Neutrophil (primary cell): Measurements from ENCODE around the gene LARGE1.

ENCODE experiments used
- H3K27ac ChIP-seq: fragments of 200-600 bp; sonication (generic); 2 replicates; pipeline ENCODE4 v1.5.1; 2016; ENCODE audit warnings: mild to moderate bottlenecking, moderate library complexity
- H3K27me3 ChIP-seq: fragments of 200-600 bp; sonication (generic); 2 replicates; pipeline ENCODE4 v1.6.0; 2016; ENCODE audit warnings: mild to moderate bottlenecking
- H3K36me3 ChIP-seq: fragments of 200-600 bp; sonication (generic); 2 replicates; pipeline ENCODE4 v1.5.1; 2017
- H3K4me1 ChIP-seq, 2 experiments: fragments of 200-600 bp in 1 of 2; sonication (generic) in 1 of 2; 1 replicate in 1 of 2; 2 replicates in 1 of 2; pipeline versions ENCODE4 v1.5.1 to v1.6.1; 2013 to 2016; ENCODE audit warnings: low read depth in 1 of 2, low read length in 1 of 2, mild to moderate bottlenecking in 1 of 2, moderate library complexity in 1 of 2; ENCODE audit not compliant: control insufficient read depth in 1 of 2, insufficient read depth in 1 of 2
- H3K4me3 ChIP-seq, 2 experiments: fragments of 200-600 bp in 1 of 2; sonication (generic) in 1 of 2; 1 replicate in 1 of 2; 2 replicates in 1 of 2; pipeline ENCODE4 v1.5.1; 2013 to 2016; ENCODE audit warnings: low read depth in 1 of 2, low read length in 1 of 2, mild to moderate bottlenecking in 1 of 2, moderate library complexity in 1 of 2
- H3K9me3 ChIP-seq: fragments of 200-600 bp; sonication (generic); 2 replicates; pipeline ENCODE4 v1.5.1; 2016
- TF ChIP-seq, protein P1 (sequence below): fragments of 200-600 bp; sonication (generic); IDR thresholded peaks from 2 replicates; pipeline ENCODE4 v1.5.1; 2016; ENCODE audit warnings: antibody characterized with exemption

The LARGE1 gene

DNA sequence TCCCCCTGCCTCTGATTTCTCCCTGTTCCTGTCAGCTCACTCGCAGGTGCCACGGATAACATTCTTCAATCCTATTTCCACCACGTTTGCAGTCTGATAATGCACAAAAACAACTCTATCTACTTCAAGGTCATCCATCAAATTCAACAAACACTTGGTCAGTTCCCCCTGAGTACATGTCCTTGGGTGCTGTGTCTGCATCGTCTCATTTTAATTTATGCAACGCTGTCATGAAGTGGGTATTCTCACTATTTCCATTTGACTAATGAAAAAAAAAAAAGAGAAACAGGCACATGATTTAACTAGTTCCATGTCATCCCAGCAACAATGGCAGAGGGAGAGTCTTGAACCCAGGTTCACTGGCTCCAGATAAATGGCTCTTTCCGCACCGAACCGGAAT, 262.6 kb downstream of the LARGE1 start:
- Histone ChIP-seq H3K4me1 (no peaks in the 10 kb centered on the region), H3K9me3 (no peaks in the 10 kb centered on the region), H3K27ac (no peak overlapping the region), H3K4me3 (no peak overlapping the region), H3K27me3 (no peaks in the 10 kb centered on the region), H3K36me3 (no peaks in the 10 kb centered on the region)
- TF ChIP-seq, protein P1, sequence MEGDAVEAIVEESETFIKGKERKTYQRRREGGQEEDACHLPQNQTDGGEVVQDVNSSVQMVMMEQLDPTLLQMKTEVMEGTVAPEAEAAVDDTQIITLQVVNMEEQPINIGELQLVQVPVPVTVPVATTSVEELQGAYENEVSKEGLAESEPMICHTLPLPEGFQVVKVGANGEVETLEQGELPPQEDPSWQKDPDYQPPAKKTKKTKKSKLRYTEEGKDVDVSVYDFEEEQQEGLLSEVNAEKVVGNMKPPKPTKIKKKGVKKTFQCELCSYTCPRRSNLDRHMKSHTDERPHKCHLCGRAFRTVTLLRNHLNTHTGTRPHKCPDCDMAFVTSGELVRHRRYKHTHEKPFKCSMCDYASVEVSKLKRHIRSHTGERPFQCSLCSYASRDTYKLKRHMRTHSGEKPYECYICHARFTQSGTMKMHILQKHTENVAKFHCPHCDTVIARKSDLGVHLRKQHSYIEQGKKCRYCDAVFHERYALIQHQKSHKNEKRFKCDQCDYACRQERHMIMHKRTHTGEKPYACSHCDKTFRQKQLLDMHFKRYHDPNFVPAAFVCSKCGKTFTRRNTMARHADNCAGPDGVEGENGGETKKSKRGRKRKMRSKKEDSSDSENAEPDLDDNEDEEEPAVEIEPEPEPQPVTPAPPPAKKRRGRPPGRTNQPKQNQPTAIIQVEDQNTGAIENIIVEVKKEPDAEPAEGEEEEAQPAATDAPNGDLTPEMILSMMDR = no peak

DNA sequence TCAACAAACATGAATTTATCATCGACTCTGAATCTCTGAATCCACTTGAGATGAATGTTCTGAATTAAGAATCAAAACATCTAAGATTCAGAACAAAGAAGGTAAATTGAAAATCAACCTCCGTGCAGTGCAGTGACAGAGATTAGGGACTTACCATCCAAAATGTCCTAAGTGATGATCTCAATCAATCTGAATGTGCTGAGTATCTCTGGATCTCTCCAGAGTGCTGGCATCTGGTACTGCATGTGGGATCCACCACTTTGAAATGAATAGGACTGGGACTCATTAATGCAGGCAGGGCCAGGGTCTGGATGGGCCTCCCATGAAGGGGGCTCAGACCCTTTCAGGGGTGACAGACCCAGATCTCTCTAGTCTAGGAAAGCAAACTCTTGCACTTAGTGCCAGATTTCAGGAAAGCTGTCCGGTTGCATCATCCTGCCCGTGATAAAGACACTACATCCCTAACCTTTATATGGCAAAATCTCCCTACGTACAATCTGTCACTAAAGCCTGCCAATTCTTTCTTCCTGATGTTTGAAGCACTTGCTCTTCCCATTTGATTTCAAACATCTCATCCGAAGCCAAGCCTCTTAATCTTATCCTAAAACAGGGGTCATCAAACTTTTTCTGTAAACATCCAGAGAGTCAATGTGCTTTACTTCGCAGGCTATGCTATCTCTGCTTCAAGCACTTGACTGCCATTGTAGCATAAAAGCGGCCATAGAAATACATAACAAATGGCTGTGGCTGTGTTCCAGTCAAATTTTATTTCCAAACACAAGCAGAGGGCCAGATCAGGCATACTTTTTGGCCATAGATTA, 263.3 kb downstream of the LARGE1 start:
- TF ChIP-seq, protein P1 = no peak
- H3K4me1 ChIP-seq = no peaks in the 10 kb centered on the region
- no peak overlapping the region for H3K27ac ChIP-seq
- no peak overlapping the region for H3K4me3 ChIP-seq
- no peaks in the 10 kb centered on the region for H3K36me3 ChIP-seq
- no peaks in the 10 kb centered on the region for H3K27me3 ChIP-seq
- H3K9me3 ChIP-seq = no peaks in the 10 kb centered on the region

DNA sequence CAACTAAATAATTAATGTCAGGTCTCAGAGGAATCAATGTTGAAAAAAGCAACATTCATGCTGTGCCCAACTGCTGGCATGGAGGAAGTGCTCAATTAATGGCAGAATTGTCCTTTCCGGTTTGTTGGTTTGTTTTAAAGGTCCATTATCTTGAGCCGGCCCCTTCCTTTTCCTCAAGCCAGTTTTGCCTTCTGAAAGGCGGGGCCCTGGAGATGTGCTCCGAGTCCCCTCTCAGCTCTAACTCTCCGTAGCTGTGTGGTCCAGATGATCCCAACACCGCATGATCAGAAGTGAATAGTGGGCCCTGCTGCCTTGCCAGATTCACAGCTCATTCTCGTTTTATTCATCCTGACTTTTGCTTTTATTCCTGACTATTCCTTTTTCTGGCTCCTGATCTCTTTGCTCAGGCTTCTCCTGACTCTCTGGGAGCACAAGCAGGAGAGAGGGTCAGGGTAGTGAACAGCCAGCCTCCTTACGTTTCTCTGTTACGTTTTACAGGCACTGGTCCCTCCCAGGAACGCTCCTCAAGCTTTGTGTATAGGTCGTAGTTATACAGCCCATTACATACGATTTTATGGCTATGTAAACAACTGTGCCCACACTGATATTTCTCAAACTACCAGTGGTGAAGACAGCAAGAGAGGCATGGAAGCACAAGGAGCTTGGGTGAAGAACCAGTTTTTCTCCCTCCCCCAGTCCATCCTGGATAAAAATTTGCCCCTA, 265.9 kb downstream of the LARGE1 start:
- Histone ChIP-seq H3K27me3 (no peaks in the 10 kb centered on the region), H3K36me3 (no peaks in the 10 kb centered on the region), H3K9me3 (no peaks in the 10 kb centered on the region), H3K4me3 (no peak overlapping the region), H3K27ac (no peak overlapping the region), H3K4me1 (no peaks in the 10 kb centered on the region)
- TF ChIP-seq, protein P1 = no peak

DNA sequence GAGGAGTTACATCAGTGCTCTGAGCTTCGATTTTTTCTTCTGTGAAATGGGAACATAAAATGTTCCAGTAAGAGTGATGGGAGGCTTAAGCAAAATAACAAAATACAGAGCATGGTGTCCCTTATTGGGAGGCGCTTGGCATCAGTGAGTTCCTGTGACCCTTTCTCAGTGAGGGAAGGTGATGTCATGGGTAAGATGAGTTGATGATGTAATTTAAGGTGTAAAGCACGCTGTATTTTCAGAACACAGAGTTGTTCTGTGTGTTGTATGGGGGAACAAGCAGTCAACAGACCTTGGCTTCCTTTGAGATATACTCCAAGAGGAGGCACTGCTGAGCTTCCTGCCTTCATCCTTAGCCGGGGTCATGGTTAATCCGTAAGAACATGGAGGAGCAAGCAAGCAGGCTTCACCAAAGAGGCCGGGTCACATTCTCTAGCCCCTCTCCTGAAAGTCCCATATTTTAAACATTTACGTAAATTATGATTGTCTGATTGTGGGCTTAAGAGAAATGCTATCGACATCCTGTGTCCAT, 266.7 kb downstream of the LARGE1 start:
- TF ChIP-seq, protein P1 = no peak
- H3K36me3 ChIP-seq = no peaks in the 10 kb centered on the region
- no peak overlapping the region for H3K27ac ChIP-seq
- H3K4me1 ChIP-seq = no peaks in the 10 kb centered on the region
- no peaks in the 10 kb centered on the region for H3K9me3 ChIP-seq
- H3K27me3 ChIP-seq = no peaks in the 10 kb centered on the region
- no peak overlapping the region for H3K4me3 ChIP-seq

DNA sequence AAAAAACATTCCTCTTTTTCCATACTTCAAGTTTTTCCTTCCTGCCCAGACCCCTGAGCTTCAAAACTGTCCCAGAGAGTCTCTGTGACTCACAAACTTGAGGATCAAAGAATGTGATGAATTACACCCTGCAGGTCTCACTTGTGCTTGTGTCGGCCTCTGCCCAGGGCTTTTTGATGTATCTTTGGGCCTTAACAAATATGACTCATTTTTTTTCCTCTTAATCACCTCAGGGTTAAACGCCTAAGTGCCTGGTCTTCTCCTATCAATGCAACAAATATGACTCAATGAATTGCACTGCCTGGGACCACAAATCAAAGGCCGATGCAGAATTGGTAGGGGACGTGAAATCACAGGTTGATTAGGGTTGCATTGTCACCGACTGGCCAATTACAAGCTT, 267.7 kb downstream of the LARGE1 start:
- no peaks in the 10 kb centered on the region for H3K4me1 ChIP-seq
- TF ChIP-seq, protein P1 = no peak
- no peaks in the 10 kb centered on the region for H3K27me3 ChIP-seq
- H3K36me3 ChIP-seq = no peaks in the 10 kb centered on the region
- no peaks in the 10 kb centered on the region for H3K9me3 ChIP-seq
- H3K27ac ChIP-seq = no peak overlapping the region
- no peak overlapping the region for H3K4me3 ChIP-seq
